Measurements from ENCODE around the gene DNAH10.

DNAH10 gene

DNA sequence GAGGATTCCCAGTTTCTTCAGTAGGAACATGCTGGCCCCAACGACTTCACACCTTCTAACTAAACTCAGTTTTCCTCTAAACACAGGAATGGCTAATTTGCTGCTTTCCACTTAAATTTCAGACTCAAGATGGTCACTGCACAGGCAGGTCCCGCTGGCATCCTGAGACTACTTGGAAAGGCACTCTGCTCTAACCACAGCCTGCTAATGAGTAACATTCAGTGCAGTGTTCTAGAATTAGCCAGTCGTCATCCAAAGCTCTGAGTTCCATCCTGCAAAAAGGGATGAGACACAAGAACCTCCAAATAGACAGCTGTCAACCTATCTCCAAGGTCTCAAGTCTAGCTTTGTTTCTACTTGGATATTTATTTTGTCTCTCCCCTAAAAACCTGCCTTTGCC lies 204.5 kb downstream of the DNAH10 start (continued):
- TF ChIP-seq, protein P1, sequence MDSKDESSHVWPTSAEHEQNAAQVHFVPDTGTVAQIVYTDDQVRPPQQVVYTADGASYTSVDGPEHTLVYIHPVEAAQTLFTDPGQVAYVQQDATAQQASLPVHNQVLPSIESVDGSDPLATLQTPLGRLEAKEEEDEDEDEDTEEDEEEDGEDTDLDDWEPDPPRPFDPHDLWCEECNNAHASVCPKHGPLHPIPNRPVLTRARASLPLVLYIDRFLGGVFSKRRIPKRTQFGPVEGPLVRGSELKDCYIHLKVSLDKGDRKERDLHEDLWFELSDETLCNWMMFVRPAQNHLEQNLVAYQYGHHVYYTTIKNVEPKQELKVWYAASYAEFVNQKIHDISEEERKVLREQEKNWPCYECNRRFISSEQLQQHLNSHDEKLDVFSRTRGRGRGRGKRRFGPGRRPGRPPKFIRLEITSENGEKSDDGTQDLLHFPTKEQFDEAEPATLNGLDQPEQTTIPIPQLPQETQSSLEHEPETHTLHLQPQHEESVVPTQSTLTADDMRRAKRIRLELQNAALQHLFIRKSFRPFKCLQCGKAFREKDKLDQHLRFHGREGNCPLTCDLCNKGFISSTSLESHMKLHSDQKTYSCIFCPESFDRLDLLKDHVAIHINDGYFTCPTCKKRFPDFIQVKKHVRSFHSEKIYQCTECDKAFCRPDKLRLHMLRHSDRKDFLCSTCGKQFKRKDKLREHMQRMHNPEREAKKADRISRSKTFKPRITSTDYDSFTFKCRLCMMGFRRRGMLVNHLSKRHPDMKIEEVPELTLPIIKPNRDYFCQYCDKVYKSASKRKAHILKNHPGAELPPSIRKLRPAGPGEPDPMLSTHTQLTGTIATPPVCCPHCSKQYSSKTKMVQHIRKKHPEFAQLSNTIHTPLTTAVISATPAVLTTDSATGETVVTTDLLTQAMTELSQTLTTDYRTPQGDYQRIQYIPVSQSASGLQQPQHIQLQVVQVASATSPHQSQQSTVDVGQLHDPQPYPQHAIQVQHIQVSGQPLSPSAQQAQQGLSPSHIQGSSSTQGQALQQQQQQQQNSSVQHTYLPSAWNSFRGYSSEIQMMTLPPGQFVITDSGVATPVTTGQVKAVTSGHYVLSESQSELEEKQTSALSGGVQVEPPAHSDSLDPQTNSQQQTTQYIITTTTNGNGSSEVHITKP (tag by site-specific recombination; IDR thresholded peaks at IDR 0.05): no peak
- no peak for TF ChIP-seq KLF9 (tag by site-specific recombination; IDR thresholded peaks at IDR 0.05; ENCODE audit: low read depth)

DNA sequence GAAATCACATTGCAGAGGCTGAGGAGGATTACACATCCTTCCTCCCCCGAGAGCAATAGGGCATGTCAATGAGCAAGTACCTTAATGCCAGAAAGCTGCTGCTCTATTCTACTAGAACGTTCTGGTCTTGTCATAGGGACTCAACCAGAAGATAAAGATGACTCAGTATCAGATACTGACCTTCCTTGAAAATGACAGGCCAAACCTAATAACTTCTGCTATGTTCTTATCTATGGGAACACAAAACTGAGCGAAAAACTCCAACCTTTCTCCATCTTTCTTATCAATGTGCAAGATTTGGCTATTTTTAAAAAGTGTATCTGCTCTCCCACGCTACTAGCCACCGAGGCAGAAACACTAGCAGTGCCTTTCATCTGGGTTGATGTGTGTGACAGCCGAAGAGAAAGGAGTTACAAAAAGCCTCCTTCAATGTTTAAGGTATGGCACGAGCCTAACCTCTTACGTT lies 205.1 kb downstream of the DNAH10 start:
- POLR2A ChIA-PET: no interaction called here
- no peak overlapping the region for H3K27ac ChIP-seq (ENCODE audit: extremely low read depth, low read depth, low read length)
- H3K9me3 ChIP-seq (ENCODE audit: control insufficient read depth, insufficient read depth, low read depth, low read length): no peaks in the 10 kb centered on the region
- peaks cover 0 to 7% of the 10 kb centered on the region in 2 experiments; a peak in 1 of 3 replicates for H3K36me3 ChIP-seq (ENCODE audit: control insufficient read depth in 2 of 2, insufficient read depth in 1 of 2, low read length in 2 of 2)
- peaks cover 7% of the 10 kb centered on the region for H3K4me1 ChIP-seq (ENCODE audit: control insufficient read depth, insufficient read depth, low read length)
- CTCF ChIA-PET: interaction anchor here (1.4 kb wide), 1 partner anchor 62 kb away, joined by 3 read pairs; no protein-coding TSS in a partner anchor
- no peak overlapping the region for H3K4me3 ChIP-seq (ENCODE audit: low read depth, low read length)
- TF ChIP-seq GLIS1 (tag by site-specific recombination; IDR thresholded peaks at IDR 0.05) (no peak), RBAK (tag by site-specific recombination; IDR thresholded peaks at IDR 0.05) (no peak), ZNF175 (tag by site-specific recombination; IDR thresholded peaks at IDR 0.05) (no peak), ZNF23 (tag by site-specific recombination; IDR thresholded peaks at IDR 0.05; ENCODE audit: borderline replicate concordance) (no peak), SCRT2 (tag by site-specific recombination; IDR thresholded peaks at IDR 0.05) (no peak), ZNF132 (tag by site-specific recombination; IDR thresholded peaks at IDR 0.05; ENCODE audit: borderline replicate concordance) (no peak), ZNF610 (tag by site-specific recombination; IDR thresholded peaks at IDR 0.05; ENCODE audit: borderline replicate concordance) (no peak), ZFHX2 (tag by site-specific recombination; conservative IDR thresholded peaks at IDR 0.05) (no peak), ZBTB17 (tag by site-specific recombination; IDR thresholded peaks at IDR 0.05) (no peak), ZNF629 (tag by site-specific recombination; IDR thresholded peaks at IDR 0.05) (no peak), ZNF202 (tag by site-specific recombination; IDR thresholded peaks at IDR 0.05; ENCODE audit: borderline replicate concordance) (no peak), ZNF529 (tag by site-specific recombination; IDR thresholded peaks at IDR 0.05; ENCODE audit: insufficient replicate concordance) (no peak), ZBTB8A (tag by site-specific recombination; IDR thresholded peaks at IDR 0.05) (no peak), ZNF423 (tag by site-specific recombination; IDR thresholded peaks at IDR 0.05) (no peak), ZFP37 (tag by site-specific recombination; IDR thresholded peaks at IDR 0.05) (no peak), ZNF677 (tag by site-specific recombination; IDR thresholded peaks at IDR 0.05) (no peak), PRDM1 (tag by site-specific recombination; IDR thresholded peaks at IDR 0.05) (no peak)
- TF ChIP-seq, protein P2, sequence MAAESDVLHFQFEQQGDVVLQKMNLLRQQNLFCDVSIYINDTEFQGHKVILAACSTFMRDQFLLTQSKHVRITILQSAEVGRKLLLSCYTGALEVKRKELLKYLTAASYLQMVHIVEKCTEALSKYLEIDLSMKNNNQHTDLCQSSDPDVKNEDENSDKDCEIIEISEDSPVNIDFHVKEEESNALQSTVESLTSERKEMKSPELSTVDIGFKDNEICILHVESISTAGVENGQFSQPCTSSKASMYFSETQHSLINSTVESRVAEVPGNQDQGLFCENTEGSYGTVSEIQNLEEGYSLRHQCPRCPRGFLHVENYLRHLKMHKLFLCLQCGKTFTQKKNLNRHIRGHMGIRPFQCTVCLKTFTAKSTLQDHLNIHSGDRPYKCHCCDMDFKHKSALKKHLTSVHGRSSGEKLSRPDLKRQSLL (tag by site-specific recombination; IDR thresholded peaks at IDR 0.05): no peak

DNA sequence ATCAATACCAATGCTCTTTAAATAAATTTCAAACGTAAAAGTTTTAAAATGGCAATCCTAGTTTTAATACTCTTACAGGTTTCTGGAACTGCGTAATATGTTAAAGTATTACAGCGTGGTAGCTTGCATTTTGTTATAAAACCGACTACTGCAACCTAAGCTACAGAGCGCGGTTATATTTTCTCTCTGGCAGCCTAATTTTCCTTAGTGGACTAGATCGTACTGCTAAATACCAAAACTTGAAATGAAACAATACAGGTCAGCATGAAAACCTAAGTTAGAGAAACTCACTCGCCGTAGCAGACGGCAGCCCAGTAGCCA lies 209.3 kb downstream of the DNAH10 start:
- peak overlapping the region; percentile 76 for H3K4me3 ChIP-seq (ENCODE audit: low read depth, low read length)
- CTCF ChIA-PET: interaction anchor here (0.6 kb wide), 2 partner anchors 418 to 801 kb away, joined by 3 to 4 read pairs; no protein-coding TSS in a partner anchor
- H3K27ac ChIP-seq (ENCODE audit: extremely low read depth, low read depth, low read length): peak overlapping the region; percentile 90
- peaks cover 10% of the 10 kb centered on the region for H3K4me1 ChIP-seq (ENCODE audit: control insufficient read depth, insufficient read depth, low read length)
- H3K36me3 ChIP-seq (ENCODE audit: control insufficient read depth in 2 of 2, insufficient read depth in 1 of 2, low read length in 2 of 2): peaks cover 14 to 24% of the 10 kb centered on the region in 2 experiments
- no peaks in the 10 kb centered on the region for H3K9me3 ChIP-seq (ENCODE audit: control insufficient read depth, insufficient read depth, low read depth, low read length)
- POLR2A ChIA-PET: interaction anchor here (1.5 to 2.4 kb wide), 3 partner anchors 24 to 943 kb away, joined by 3 to 8 read pairs (median 5); partner anchors contain the start of genes ATP6V0A2 and UBC
- TF ChIP-seq EGR2 (tag by site-specific recombination; IDR thresholded peaks at IDR 0.05; ENCODE audit: low read depth) (no peak), ZBTB21 (tag by site-specific recombination; IDR thresholded peaks at IDR 0.05) (no peak), ZSCAN23 (tag by site-specific recombination; IDR thresholded peaks at IDR 0.05) (no peak), ZNF707 (tag by site-specific recombination; IDR thresholded peaks at IDR 0.05) (no peak), ZFP69B (tag by site-specific recombination; IDR thresholded peaks at IDR 0.05) (no peak), ZNF548 (tag by site-specific recombination; IDR thresholded peaks at IDR 0.05) (no peak), SETDB1 (IDR thresholded peaks at IDR 0.05; ENCODE audit: insufficient read length, low read length) (no peak), ZNF629 (tag by site-specific recombination; IDR thresholded peaks at IDR 0.05) (no peak)
- TF ChIP-seq, protein P3, sequence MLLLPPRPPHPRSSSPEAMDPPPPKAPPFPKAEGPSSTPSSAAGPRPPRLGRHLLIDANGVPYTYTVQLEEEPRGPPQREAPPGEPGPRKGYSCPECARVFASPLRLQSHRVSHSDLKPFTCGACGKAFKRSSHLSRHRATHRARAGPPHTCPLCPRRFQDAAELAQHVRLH (tag by site-specific recombination; IDR thresholded peaks at IDR 0.05): no peak
- TF ChIP-seq, protein P4, sequence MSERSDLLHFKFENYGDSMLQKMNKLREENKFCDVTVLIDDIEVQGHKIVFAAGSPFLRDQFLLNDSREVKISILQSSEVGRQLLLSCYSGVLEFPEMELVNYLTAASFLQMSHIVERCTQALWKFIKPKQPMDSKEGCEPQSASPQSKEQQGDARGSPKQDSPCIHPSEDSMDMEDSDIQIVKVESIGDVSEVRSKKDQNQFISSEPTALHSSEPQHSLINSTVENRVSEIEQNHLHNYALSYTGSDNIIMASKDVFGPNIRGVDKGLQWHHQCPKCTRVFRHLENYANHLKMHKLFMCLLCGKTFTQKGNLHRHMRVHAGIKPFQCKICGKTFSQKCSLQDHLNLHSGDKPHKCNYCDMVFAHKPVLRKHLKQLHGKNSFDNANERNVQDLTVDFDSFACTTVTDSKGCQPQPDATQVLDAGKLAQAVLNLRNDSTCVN (tag by site-specific recombination; optimal IDR thresholded peaks at IDR 0.05): no peak
